Heart left ventricle (tissue), 13 donors: ENCODE measurements around the gene C4BPA.

Experiments
- POLR2A ChIP-seq, 2 donors: fragments of 450-650 bp; IDR thresholded peaks; one replicate each; pipeline ENCODE4 v1.6.1; 2017; ENCODE audit warnings: antibody characterized with exemption in 2 of 2, mild to moderate bottlenecking in 2 of 2, moderate library complexity in 2 of 2
- TF ChIP-seq, protein P1 (sequence below), 12 donors: fragments of 200-600 bp; sonication (generic) in 4 of 12; IDR thresholded peaks; one replicate each; pipeline versions ENCODE4 v1.5.0 to v1.8.0; 2018 to 2022; ENCODE audit warnings: antibody characterized with exemption in 12 of 12, mild to moderate bottlenecking in 5 of 12
- donor health status: ischemic (EF 13 %, LVEDD 7.1; RV severe dilation, severe dysfunction).
- donor health status: DM: no; HTN: yes; CAD: no.
- donor health status: DM: no; HTN: no; CAD: no.
- donor health status: ischemic (EF 25% LVEDD 6.9; RV normal size, moderate dysfunction).
- donor health status: ischemic (EF 25% LVEDD 5.7; RV mildly dilated, moderate dysfunction).
- donor health status: ischemic (EF 35%, LVEDD 5.7; RV mildly dilated, moderate dysfunction).
- donor health status: nonischemic (EF 11% LVEDD 7.7; RV severe dilation, severe dysfunction).
- donor health status: DM: yes; HTN: yes; CAD: no.
- donor health status: PGD.
- donor health status: ischemic (EF 29% LVEDD 5.4; RV normal size, mild dysfunction).
- donor health status: nonischemic (EF 23%, LVEDD 6.1; RV moderate dilation, normal function).

GRCh38 chr1:207088701-207089626, 15.1 kb upstream of the C4BPA start, which contains the start of gene C4BPB:
- TF ChIP-seq, protein P1, sequence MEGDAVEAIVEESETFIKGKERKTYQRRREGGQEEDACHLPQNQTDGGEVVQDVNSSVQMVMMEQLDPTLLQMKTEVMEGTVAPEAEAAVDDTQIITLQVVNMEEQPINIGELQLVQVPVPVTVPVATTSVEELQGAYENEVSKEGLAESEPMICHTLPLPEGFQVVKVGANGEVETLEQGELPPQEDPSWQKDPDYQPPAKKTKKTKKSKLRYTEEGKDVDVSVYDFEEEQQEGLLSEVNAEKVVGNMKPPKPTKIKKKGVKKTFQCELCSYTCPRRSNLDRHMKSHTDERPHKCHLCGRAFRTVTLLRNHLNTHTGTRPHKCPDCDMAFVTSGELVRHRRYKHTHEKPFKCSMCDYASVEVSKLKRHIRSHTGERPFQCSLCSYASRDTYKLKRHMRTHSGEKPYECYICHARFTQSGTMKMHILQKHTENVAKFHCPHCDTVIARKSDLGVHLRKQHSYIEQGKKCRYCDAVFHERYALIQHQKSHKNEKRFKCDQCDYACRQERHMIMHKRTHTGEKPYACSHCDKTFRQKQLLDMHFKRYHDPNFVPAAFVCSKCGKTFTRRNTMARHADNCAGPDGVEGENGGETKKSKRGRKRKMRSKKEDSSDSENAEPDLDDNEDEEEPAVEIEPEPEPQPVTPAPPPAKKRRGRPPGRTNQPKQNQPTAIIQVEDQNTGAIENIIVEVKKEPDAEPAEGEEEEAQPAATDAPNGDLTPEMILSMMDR (IDR thresholded peaks at IDR 0.05), result no peak
- no peak for TF ChIP-seq POLR2A (IDR thresholded peaks at IDR 0.05)
